GM12801 (cell line): ENCODE data around the gene NUP93.

Experiments
- CTCF ChIP-seq: IDR thresholded peaks from one replicate; pipeline ENCODE4 v1.5.1; 2011; ENCODE audit warnings: control low read depth; ENCODE audit not compliant: insufficient read length; ENCODE audit errors: extremely low read depth

NUP93 gene

GRCh38 chr16:56880685-56881084, 150.8 kb downstream of the NUP93 start:
- no peak for TF ChIP-seq CTCF

DNA sequence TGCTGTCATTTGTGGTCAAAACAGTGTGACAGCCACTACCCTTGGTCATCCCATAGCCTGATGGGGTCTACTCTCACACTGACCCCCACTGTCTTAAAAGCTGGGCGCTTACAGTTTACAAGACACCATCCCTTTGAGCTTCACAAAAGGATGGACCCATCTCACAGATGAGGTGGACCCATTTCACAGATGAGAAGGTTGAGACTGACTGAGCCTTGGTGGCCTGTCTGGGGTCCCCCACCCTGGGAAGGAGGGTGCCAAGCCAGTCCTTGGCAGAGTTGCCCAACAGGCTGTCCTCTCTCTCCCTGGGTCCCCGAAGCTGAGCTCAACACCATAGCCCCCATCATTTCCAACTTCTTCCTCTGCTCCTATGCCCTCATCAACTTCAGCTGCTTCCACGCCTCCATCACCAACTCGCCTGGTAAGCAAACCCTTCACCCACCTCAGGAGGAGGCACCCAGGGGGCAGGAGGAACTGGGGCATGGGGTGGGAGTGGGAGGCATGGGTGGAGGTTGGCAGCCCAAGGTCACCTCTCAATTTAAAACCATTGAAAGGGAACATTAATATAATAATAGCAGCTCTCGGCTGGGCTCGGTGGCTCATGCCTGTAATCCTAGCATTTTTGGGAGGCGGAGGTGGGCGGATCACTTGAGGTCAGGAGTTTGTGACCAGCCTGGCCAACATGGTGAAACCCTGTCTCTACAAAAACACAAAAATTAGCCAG, 152.3 kb downstream of the NUP93 start:
- no peak for TF ChIP-seq CTCF

- no peak for TF ChIP-seq CTCF
Observed at GRCh38 chr16:56883586-56883985, 153.7 kb downstream of the NUP93 start.

DNA sequence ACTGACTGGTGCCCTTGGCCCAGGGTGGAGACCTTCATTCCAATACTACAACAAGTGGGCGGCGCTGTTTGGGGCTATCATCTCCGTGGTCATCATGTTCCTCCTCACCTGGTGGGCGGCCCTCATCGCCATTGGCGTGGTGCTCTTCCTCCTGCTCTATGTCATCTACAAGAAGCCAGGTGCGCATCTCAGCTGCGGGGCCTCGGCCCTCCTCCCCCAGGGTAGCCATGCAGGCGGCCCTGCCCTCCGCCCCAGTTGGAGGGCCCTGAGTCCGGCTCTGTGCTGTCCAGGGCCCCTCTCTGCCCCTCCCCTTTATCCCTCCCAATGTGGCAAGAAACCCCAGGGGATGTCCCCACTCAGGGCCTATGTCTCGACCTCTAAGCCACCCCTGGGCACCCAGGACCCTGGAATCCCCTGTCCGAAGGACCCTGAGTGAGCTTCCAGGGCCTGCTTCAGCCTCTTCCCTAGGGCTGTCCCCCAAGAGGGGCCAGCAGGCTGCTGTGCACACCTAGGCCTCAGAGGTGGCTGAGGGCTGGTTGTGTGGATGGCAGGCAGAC, 154.2 kb downstream of the NUP93 start:
- TF ChIP-seq CTCF: no peak

GRCh38 chr16:56885446-56886162, 155.7 kb downstream of the NUP93 start:
- no peak for TF ChIP-seq CTCF

DNA sequence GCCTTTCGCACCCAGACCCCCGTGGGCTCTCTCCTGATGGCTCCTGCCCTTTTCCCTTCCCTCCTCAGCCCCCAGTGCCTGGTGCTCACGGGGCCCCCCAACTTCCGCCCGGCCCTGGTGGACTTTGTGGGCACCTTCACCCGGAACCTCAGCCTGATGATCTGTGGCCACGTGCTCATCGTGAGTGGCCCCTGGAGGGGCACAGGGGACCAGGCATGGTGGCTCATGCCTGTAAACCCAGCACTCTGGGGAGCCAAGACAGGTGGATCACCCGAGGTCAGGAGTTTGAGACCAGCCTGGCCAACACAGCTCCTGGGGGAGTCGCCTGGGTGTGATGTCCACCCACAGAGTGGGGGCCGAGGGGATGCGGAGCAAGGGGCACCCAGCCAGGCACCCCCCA, 156.4 kb downstream of the NUP93 start:
- TF ChIP-seq CTCF: no peak

GRCh38 chr16:56886826-56887225, 156.9 kb downstream of the NUP93 start:
- no peak for TF ChIP-seq CTCF
